Nephron progenitor cell (in vitro differentiated cells): ENCODE measurements around the gene RGS9BP.
A peak's percentile ranks its signal among the peaks of the same experiment; 100 is the strongest.
"Not testable (repeated sequence)": the region's sequence is repeated elsewhere in the genome, so short reads cannot be mapped to it uniquely, and the experiment has no call there.

Experiments used
- DNase-seq: peaks from one replicate; pipeline ENCODE4 v3.0.0; 2021
- H3K27ac Mint-ChIP-seq: 2 replicates; pipeline ENCODE4 v1.8.0; 2021; ENCODE audit warnings: mild to moderate bottlenecking, moderate library complexity, mixed read lengths
- H3K27me3 Mint-ChIP-seq: 2 replicates; pipeline ENCODE4 v1.8.0; 2021; ENCODE audit warnings: mild to moderate bottlenecking, low read depth, mixed read lengths; ENCODE audit not compliant: poor library complexity
- H3K36me3 Mint-ChIP-seq: 2 replicates; pipeline ENCODE4 v1.8.0; 2021; ENCODE audit warnings: low read depth, mixed read lengths
- H3K4me1 Mint-ChIP-seq: 2 replicates; pipeline ENCODE4 v1.8.0; 2021; ENCODE audit warnings: mixed read lengths
- H3K4me3 Mint-ChIP-seq: 2 replicates; pipeline ENCODE4 v1.8.0; 2021; ENCODE audit warnings: mild to moderate bottlenecking, moderate library complexity, mixed read lengths
- H3K9me3 Mint-ChIP-seq: 2 replicates; pipeline ENCODE4 v1.8.0; 2021; ENCODE audit warnings: mild to moderate bottlenecking, moderate library complexity, mixed read lengths
- CTCF ChIP-seq: fragments of 200-600 bp; sonication (generic); IDR thresholded peaks from 2 replicates; pipeline ENCODE4 v1.5.0; 2021; ENCODE audit warnings: antibody characterized with exemption

RGS9BP gene

GRCh38 chr19:32691291-32691951, 15.8 kb downstream of the RGS9BP start, which contains the start of gene NUDT19:
Gene NUDT19 (plus strand): TSS chr19:32691821. CDS start chr19:32691961, 140 bp downstream.
- Mint-ChIP-seq H3K9me3 (peaks cover 18% of the 10 kb centered on the region), H3K4me1 (peaks cover 39% of the 10 kb centered on the region), H3K27ac (no peak within 1 kb of the TSS), H3K27me3 (peaks cover 8% of the 10 kb centered on the region), H3K4me3 (peak within 1 kb of the TSS; percentile 86), H3K36me3 (peaks cover 41% of the 10 kb centered on the region)
- peak; percentile 66 for DNase-seq
- no peak for TF ChIP-seq CTCF

DNA sequence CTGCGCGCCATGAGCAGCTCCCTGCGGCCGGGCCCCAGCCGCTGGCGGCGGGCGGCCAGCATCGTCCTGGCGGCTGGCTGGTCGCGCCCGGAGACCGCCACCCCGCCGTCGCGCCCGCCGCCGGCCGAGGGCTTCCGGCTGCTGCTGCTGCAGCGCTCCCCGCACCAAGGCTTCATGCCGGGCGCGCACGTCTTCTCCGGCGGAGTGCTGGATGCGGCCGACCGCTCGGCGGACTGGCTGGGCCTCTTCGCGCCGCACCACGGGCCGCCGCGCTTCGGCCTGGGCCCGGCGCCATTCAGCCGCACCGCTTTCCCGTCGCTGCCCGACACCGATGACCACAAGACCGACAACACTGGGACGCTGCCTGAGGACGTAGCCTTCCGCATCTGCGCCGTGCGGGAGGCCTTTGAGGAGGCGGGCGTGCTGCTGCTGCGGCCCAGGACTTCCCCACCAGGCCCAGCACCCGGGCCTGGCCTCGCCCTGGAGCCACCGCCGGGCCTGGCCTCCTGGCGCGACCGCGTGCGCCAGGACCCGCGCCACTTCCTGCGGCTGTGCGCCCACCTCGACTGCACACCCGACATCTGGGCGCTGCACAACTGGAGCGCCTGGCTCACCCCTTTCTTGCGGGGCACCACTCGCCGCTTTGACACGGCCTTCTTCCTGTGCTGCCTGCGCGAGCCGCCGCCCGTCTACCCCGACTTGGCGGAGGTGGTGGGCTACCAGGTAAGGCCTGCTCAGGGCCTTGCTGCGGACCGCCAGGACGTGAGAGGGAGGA, 16.5 kb downstream of the RGS9BP start:
- Mint-ChIP-seq H3K27me3 (peaks cover 8% of the 10 kb centered on the region), H3K4me3 (peak overlapping the region; percentile 86), H3K36me3 (peaks cover 43% of the 10 kb centered on the region), H3K27ac (no peak overlapping the region), H3K9me3 (peaks cover 19% of the 10 kb centered on the region), H3K4me1 (peaks cover 42% of the 10 kb centered on the region)
- TF ChIP-seq CTCF = no peak
- DNase-seq = peak; percentile 70

DNA sequence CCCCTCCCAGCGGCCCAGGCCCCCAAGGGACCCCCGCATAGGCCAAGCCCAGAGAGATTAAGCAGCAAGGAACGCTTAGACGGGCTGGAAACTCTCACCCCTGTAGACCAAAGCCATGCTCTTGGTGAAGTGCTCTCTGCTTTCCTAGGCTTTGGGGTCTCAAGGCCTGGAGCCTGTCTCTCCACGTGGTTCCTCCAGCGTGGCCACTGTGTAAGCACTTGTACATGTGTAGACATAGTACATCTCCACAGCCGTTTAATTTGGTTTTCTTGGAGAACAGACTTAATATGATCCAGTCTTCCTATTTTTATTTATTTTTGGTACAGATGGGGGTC, 17.0 kb downstream of the RGS9BP start:
- Mint-ChIP-seq H3K9me3 (peaks cover 25% of the 10 kb centered on the region), H3K27ac (peak overlapping the region; percentile 36), H3K4me3 (peak overlapping the region; percentile 86), H3K27me3 (peaks cover 8% of the 10 kb centered on the region), H3K36me3 (peaks cover 48% of the 10 kb centered on the region), H3K4me1 (peaks cover 47% of the 10 kb centered on the region)
- no peak for DNase-seq
- TF ChIP-seq CTCF = no peak

GRCh38 chr19:32693151-32694108, 17.8 kb downstream of the RGS9BP start:
- H3K4me1 Mint-ChIP-seq = peaks cover 51% of the 10 kb centered on the region
- not testable (repeated sequence) for DNase-seq, H3K27me3 Mint-ChIP-seq
- H3K36me3 Mint-ChIP-seq = peaks cover 56% of the 10 kb centered on the region
- H3K27ac Mint-ChIP-seq = peak overlapping the region; percentile 36
- H3K9me3 Mint-ChIP-seq = peaks cover 32% of the 10 kb centered on the region
- H3K4me3 Mint-ChIP-seq = peak overlapping the region; percentile 86

DNA sequence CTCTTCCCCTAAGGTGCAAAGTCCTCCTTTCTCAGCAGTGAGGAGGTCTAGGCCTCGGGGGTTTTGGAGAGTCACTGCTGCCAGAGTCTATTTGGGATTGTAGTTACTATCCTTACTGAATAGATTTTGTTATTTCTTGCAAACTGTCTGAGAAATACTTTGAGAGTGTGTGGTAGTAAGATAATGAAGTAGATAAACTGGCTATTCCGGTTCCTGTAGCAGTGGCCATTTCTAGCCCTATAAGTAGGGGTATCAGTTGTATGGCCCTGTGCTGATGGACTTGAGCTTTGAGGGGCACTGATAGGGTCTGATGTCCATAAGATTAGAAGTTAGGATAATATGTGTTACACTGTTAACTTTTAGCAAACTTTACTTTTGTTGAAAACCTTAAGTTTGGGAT, 18.7 kb downstream of the RGS9BP start:
- H3K27me3 Mint-ChIP-seq, H3K27ac Mint-ChIP-seq, DNase-seq: not testable (repeated sequence)
- Mint-ChIP-seq H3K9me3 (peaks cover 40% of the 10 kb centered on the region), H3K36me3 (peaks cover 65% of the 10 kb centered on the region), H3K4me1 (peaks cover 51% of the 10 kb centered on the region), H3K4me3 (peak overlapping the region; percentile 60)

DNA sequence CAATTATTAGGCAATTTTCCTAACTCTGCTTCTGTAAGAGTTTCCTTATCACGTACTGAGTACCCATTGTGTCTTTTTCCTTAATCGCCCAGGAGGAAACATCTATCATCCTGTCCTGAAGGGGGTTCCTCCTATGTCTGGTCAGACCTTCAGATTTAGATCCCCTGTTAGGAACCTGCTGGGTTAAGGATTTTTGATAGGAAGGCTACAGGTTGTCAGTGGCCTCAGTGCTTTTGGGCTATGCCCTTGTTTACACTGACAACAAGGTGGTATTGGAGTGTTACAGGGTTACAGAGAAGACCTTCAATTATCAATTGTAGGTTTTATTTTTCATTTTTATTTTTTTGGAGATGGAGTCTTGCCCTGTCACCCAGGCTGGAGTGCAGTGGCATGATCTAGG, 19.2 kb downstream of the RGS9BP start:
- peaks cover 43% of the 10 kb centered on the region for H3K9me3 Mint-ChIP-seq
- not testable (repeated sequence) for H3K27ac Mint-ChIP-seq, DNase-seq, H3K27me3 Mint-ChIP-seq
- H3K4me3 Mint-ChIP-seq = peak overlapping the region; percentile 60
- H3K4me1 Mint-ChIP-seq = peaks cover 51% of the 10 kb centered on the region
- peaks cover 70% of the 10 kb centered on the region for H3K36me3 Mint-ChIP-seq

DNA sequence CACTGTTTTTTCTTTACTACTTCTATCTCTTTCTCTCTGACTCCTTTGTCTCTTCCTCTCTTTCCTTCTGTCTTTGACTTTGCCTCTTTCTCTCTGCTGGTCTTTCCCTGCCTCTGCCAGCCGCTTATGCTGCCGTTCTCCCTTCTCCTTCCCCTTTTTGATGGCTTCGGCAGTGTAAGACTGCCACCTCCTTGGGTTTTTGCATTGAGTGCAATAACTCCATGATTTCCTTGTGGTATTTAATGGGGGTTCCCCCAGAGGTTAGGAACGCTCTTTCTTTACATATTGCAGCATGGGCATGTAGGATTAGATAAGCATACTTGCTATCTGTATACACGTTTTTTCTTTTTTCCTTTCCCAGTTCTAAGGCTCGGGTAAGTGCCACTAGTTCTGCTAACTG, 19.9 kb downstream of the RGS9BP start:
- H3K27me3 Mint-ChIP-seq = not testable (repeated sequence)

DNA sequence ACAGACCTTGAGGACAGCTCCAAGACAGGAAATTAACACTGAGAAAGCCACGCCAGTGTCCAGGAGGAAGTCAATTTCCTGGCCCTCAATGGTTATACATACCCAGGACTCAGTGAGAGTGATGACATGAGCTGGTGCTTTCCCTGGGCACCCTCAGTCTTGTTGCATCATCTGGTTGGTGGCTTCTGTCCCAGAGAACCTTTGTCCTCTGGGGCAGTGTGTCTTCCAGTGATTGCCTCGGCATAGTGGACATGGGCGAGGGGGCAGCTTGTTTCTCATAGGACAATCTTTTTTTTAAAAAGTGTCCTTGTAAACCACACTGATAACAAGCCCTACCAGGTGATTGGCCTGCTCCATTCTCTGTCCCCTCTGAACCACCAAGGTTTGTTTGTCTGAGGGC, 21.1 kb downstream of the RGS9BP start:
- not testable (repeated sequence) for H3K27ac Mint-ChIP-seq, DNase-seq, H3K4me3 Mint-ChIP-seq, H3K27me3 Mint-ChIP-seq
- Mint-ChIP-seq H3K9me3 (peaks cover 51% of the 10 kb centered on the region), H3K36me3 (peaks cover 86% of the 10 kb centered on the region), H3K4me1 (peaks cover 47% of the 10 kb centered on the region)

More for the DNA sequence above, 19.9 kb downstream of the RGS9BP start:
- Mint-ChIP-seq H3K9me3 (peaks cover 45% of the 10 kb centered on the region), H3K4me3 (peak overlapping the region; percentile 39), H3K4me1 (peaks cover 51% of the 10 kb centered on the region), H3K36me3 (peaks cover 76% of the 10 kb centered on the region)
- not testable (repeated sequence) for DNase-seq, H3K27ac Mint-ChIP-seq

- not testable (repeated sequence) for H3K4me3 Mint-ChIP-seq, DNase-seq, H3K27me3 Mint-ChIP-seq, H3K27ac Mint-ChIP-seq
- peaks cover 63% of the 10 kb centered on the region for H3K9me3 Mint-ChIP-seq
- H3K4me1 Mint-ChIP-seq = peaks cover 28% of the 10 kb centered on the region
- peaks cover 95% of the 10 kb centered on the region for H3K36me3 Mint-ChIP-seq
These were observed 24.5 kb downstream of the RGS9BP start for GRCh38 chr19:32700129-32700528.
